ENCODE results near the gene TMEM245. TPM values are rescaled to one million over a fixed set of nuclear protein-coding genes. Genes with fewer than 3 reads are reported as not detected.

The TMEM245 gene
- total and polyA plus RNA-seq, 2 donors (not counting 3 experiments of a cell fraction or from before 2014, with no cell fraction given), result 44.2 to 48.0 TPM

- Histone ChIP-seq H3K36me3 (ENCODE audit: control insufficient read depth in 2 of 2, extremely low read depth in 1 of 2, insufficient read depth in 2 of 2, low read length in 2 of 2) (peaks cover 21 to 23% of the 10 kb centered on the region in 2 experiments), H3K9ac (replicated peaks; ENCODE audit: extremely low read depth, insufficient read depth, low read length) (no peak overlapping the region), H4K20me1 (replicated peaks; ENCODE audit: control insufficient read depth, extremely low read depth, insufficient read depth, low read length) (no peaks in the 10 kb centered on the region), H3K9me3 (replicated peaks; ENCODE audit: control insufficient read depth, insufficient read depth, low read length) (no peaks in the 10 kb centered on the region), H3K27me3 (ENCODE audit: control insufficient read depth in 2 of 2, insufficient read depth in 2 of 2, low read length in 2 of 2) (no peaks in the 10 kb centered on the region), H3K4me3 (replicated peaks in 1 of 3; ENCODE audit: insufficient read depth in 1 of 3, low read depth in 1 of 3, low read length in 3 of 3) (no peak overlapping the region), H3K79me2 (ENCODE audit: control insufficient read depth, insufficient read depth, low read length) (no peaks in the 10 kb centered on the region), H2AFZ (ENCODE audit: low read depth, low read length) (no peak overlapping the region), H3K27ac (ENCODE audit: insufficient read depth, low read depth, low read length) (no peak overlapping the region), H3K4me1 (ENCODE audit: control insufficient read depth, extremely low read depth, insufficient read depth, low read length) (peaks cover 9% of the 10 kb centered on the region), H3K9me1 (replicated peaks; ENCODE audit: control insufficient read depth, extremely low read depth, insufficient read depth, low read length) (peaks cover 3% of the 10 kb centered on the region), H3K4me2 (ENCODE audit: insufficient read depth, low read length) (no peak overlapping the region)
- dilution Hi-C loops (cut with MboI; ENCODE audit: extremely low pct_ligation_motif_present, low sequenced_read_pairs) (no loop called here), intact Hi-C loops (cut with micrococcal nuclease) (no loop called here)
- DNase-seq (ENCODE audit: low read depth, low spot score) (no peak), FAIRE-seq (no peak)
- ChIA-PET POLR2A (no interaction called here), CTCF (no interaction called here)
- BruUV-seq (replicated peaks), result no TSS peak
- TF ChIP-seq GATA2 (IDR thresholded peaks at IDR 0.05; ENCODE audit: insufficient read depth, insufficient read length, low read depth, low read length) (no peak), CTCF (IDR thresholded peaks at IDR 0.05; ENCODE audit: extremely low read depth in 1 of 2, insufficient read depth in 1 of 2, low read depth in 1 of 2, low read length in 2 of 2) (no peak), FOS (IDR thresholded peaks at IDR 0.05; ENCODE audit: borderline replicate concordance, insufficient read depth, low read length) (no peak), POLR2A (IDR thresholded peaks at IDR 0.05; ENCODE audit: low read depth, low read length) (no peak), MYC (IDR thresholded peaks at IDR 0.05; ENCODE audit: low read depth, low read length) (no peak), JUN (IDR thresholded peaks at IDR 0.05; ENCODE audit: borderline replicate concordance, insufficient read depth, insufficient read length, low read depth) (no peak)
These were observed 69.3 kb downstream of the TMEM245 start for GRCh38 chr9:109050444-109050843.

GRCh38 chr9:109048822-109049221, 70.9 kb downstream of the TMEM245 start:
- H3K36me3 ChIP-seq (ENCODE audit: control insufficient read depth in 2 of 2, extremely low read depth in 1 of 2, insufficient read depth in 2 of 2, low read length in 2 of 2), result peaks cover 19 to 23% of the 10 kb centered on the region in 2 experiments

More at GRCh38 chr9:109048822-109049221, 70.9 kb downstream of the TMEM245 start:
- FAIRE-seq, result no peak
- no peaks in the 10 kb centered on the region for H3K79me2 ChIP-seq (ENCODE audit: control insufficient read depth, insufficient read depth, low read length)
- intact Hi-C loops (cut with micrococcal nuclease), result no loop called here
- no peak overlapping the region for H3K9ac ChIP-seq (replicated peaks; ENCODE audit: extremely low read depth, insufficient read depth, low read length)
- no peak for TF ChIP-seq POLR2AphosphoS5 (IDR thresholded peaks at IDR 0.05; ENCODE audit: insufficient read depth, low read depth, low read length)
- TF ChIP-seq MYC (IDR thresholded peaks at IDR 0.05; ENCODE audit: low read depth, low read length), result no peak
- TF ChIP-seq GATA2 (IDR thresholded peaks at IDR 0.05; ENCODE audit: insufficient read depth, insufficient read length, low read depth, low read length), result no peak
- TF ChIP-seq, protein P1, sequence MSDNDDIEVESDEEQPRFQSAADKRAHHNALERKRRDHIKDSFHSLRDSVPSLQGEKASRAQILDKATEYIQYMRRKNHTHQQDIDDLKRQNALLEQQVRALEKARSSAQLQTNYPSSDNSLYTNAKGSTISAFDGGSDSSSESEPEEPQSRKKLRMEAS (IDR thresholded peaks at IDR 0.05; ENCODE audit: insufficient read depth, insufficient read length), result no peak
- no peak for TF ChIP-seq FOS (IDR thresholded peaks at IDR 0.05; ENCODE audit: borderline replicate concordance, insufficient read depth, low read length)
- TF ChIP-seq POLR2A (IDR thresholded peaks at IDR 0.05; ENCODE audit: low read depth, low read length), result no peak
- no peak for TF ChIP-seq EZH2 (IDR thresholded peaks at IDR 0.05; ENCODE audit: borderline replicate concordance, low read depth, low read length, severe bottlenecking)
- no peak for TF ChIP-seq CTCF (IDR thresholded peaks at IDR 0.05; ENCODE audit: extremely low read depth in 1 of 2, insufficient read depth in 1 of 2, low read depth in 1 of 2, low read length in 2 of 2)
- no peak for TF ChIP-seq JUN (IDR thresholded peaks at IDR 0.05; ENCODE audit: borderline replicate concordance, insufficient read depth, insufficient read length, low read depth)
- peaks cover 2% of the 10 kb centered on the region for H3K4me1 ChIP-seq (ENCODE audit: control insufficient read depth, extremely low read depth, insufficient read depth, low read length)
- H3K9me1 ChIP-seq (replicated peaks; ENCODE audit: control insufficient read depth, extremely low read depth, insufficient read depth, low read length), result peaks cover 3% of the 10 kb centered on the region
- ChIA-PET CTCF (interaction anchor here (0.7 to 2.7 kb wide), 3 partner anchors 8 to 95 kb away, joined by 3 to 15 read pairs (median 5); no protein-coding TSS in a partner anchor), POLR2A (no interaction called here)
- H4K20me1 ChIP-seq (replicated peaks; ENCODE audit: control insufficient read depth, extremely low read depth, insufficient read depth, low read length), result no peaks in the 10 kb centered on the region
- no TSS peak for BruUV-seq (replicated peaks)
- H3K9me3 ChIP-seq (replicated peaks; ENCODE audit: control insufficient read depth, insufficient read depth, low read length), result no peaks in the 10 kb centered on the region
- dilution Hi-C loops (cut with MboI; ENCODE audit: extremely low pct_ligation_motif_present, low sequenced_read_pairs), result no loop called here
- no peak for DNase-seq (ENCODE audit: low read depth, low spot score)
- no peak overlapping the region for H3K27ac ChIP-seq (ENCODE audit: insufficient read depth, low read depth, low read length)
- H3K27me3 ChIP-seq (ENCODE audit: control insufficient read depth in 2 of 2, insufficient read depth in 2 of 2, low read length in 2 of 2), result no peaks in the 10 kb centered on the region
- H3K4me3 ChIP-seq (replicated peaks in 1 of 3; ENCODE audit: insufficient read depth in 1 of 3, low read depth in 1 of 3, low read length in 3 of 3), result no peak overlapping the region
- no peak overlapping the region for H2AFZ ChIP-seq (ENCODE audit: low read depth, low read length)
- no peak overlapping the region for H3K4me2 ChIP-seq (ENCODE audit: insufficient read depth, low read length)
